ENCODE measurements around the gene UNKL.

The UNKL gene

DNA sequence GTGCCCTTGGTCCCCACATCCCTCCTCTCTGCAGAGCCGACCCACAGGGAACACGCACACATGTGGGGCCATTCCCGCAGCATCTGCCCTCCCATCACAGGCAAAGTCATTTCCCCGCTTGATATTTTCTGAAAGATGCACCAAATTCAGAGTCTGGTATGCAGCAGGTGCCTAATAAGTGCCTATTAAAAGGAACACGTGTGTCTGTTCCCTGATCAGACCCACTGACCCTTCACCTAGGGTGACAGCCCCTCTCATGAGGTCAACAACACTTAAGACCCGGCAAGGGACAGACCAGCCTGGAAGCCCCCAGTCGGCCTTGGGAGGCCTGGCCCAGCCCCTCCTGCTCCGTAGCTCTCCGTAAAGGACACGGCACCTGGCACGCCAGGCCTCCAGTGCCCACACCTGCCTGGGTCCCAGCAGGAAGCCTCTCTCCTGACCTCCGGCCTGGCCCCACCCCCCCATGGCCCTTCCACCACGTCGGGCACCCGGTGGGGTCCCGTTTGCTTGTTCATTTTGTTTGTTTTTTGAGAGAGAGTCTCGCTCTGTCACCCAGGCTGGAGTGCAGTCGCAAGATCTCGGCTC, 20.0 kb downstream of the UNKL start:
- no peak for DNase-seq (ENCODE audit: extremely low read depth, low read depth)
- no peak overlapping the region for H3K4me3 ChIP-seq (replicated peaks; ENCODE audit: low read depth, low read length)
- TF ChIP-seq, protein P1, sequence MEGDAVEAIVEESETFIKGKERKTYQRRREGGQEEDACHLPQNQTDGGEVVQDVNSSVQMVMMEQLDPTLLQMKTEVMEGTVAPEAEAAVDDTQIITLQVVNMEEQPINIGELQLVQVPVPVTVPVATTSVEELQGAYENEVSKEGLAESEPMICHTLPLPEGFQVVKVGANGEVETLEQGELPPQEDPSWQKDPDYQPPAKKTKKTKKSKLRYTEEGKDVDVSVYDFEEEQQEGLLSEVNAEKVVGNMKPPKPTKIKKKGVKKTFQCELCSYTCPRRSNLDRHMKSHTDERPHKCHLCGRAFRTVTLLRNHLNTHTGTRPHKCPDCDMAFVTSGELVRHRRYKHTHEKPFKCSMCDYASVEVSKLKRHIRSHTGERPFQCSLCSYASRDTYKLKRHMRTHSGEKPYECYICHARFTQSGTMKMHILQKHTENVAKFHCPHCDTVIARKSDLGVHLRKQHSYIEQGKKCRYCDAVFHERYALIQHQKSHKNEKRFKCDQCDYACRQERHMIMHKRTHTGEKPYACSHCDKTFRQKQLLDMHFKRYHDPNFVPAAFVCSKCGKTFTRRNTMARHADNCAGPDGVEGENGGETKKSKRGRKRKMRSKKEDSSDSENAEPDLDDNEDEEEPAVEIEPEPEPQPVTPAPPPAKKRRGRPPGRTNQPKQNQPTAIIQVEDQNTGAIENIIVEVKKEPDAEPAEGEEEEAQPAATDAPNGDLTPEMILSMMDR (IDR thresholded peaks at IDR 0.05; ENCODE audit: low read depth, low read length, missing control alignments), result no peak

DNA sequence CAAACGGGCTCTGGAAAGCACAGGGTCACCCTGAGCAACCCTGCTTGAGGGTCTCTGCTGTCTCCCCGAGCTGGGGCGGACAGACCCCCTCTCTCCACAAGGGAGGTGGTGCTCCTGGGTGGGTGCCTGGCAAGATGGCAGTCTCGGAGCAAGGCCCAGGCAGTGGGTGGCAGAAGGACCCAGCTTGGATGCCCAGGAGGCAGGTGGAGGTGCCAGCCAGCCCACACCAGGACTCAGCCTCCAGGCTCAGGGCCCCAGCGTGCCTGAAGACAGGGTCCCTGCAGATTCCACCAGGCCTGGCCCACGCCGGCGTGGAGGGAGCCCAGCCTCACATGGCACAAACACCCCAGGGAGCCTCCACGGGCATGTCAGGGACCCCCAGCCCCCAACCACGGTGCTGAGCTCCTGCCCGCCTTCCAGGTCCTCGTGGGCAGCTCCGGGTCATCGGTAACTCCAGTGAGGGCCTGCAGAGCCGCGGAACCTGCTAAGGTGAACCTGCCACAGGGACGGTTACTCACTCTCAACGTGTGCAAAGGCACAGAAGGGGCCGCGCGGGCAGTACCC, 20.8 kb downstream of the UNKL start:
- TF ChIP-seq, protein P1 (IDR thresholded peaks at IDR 0.05; ENCODE audit: low read depth, low read length, missing control alignments), result no peak
- DNase-seq (ENCODE audit: extremely low read depth, low read depth), result no peak
- no peak overlapping the region for H3K4me3 ChIP-seq (replicated peaks; ENCODE audit: low read depth, low read length)

DNA sequence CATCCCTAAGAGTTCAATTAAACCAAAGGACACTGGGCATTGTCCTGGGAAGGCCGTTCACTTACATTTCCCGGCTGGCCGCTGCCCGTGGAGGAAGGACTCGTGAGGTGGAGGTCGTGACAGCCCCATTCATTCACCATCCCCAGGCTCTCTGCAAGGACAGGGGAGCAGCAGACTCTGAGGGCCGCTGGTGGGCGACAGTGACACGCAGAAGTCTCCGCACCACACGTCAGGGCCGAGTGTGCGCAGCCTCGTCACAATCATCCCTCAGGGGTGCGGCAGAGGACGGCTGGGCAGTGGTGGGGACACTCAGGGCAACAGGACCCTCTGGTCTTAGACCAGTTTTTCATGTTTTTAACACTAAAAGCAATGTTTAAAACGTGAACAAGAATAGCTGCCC, 21.7 kb downstream of the UNKL start:
- TF ChIP-seq, protein P1 (IDR thresholded peaks at IDR 0.05; ENCODE audit: low read depth, low read length, missing control alignments), result no peak
- DNase-seq (ENCODE audit: extremely low read depth, low read depth), result no peak
- H3K4me3 ChIP-seq (replicated peaks; ENCODE audit: low read depth, low read length), result no peak overlapping the region

DNA sequence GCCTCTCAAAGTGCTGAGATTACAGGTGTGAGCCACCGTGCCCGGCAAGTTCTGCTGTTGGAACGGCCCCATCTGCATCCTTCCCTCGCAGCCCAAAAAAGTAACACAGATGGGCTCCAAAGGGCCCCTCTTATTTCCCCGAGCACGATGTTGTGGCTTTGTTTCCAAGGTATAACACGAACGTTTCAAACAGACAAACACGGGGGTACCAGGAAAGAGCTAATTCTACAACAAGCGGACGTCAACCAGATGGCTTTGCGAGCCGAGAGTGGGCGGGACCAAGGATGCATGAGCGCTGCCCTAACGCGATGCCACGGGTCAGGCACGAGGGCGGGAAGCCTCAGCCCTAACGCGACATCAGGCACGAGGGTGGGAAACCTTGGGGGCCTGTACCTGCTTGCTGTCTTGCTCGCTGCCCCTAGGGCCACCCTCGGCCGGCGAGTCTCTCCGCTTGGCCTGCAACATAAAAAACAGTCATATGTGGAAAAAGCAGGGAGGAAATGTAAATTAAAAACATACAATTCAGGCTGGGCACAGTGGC, 24.2 kb downstream of the UNKL start:
- no peak for DNase-seq (ENCODE audit: extremely low read depth, low read depth)
- H3K4me3 ChIP-seq (replicated peaks; ENCODE audit: low read depth, low read length), result no peak overlapping the region
- TF ChIP-seq, protein P1 (IDR thresholded peaks at IDR 0.05; ENCODE audit: low read depth, low read length, missing control alignments), result no peak

DNA sequence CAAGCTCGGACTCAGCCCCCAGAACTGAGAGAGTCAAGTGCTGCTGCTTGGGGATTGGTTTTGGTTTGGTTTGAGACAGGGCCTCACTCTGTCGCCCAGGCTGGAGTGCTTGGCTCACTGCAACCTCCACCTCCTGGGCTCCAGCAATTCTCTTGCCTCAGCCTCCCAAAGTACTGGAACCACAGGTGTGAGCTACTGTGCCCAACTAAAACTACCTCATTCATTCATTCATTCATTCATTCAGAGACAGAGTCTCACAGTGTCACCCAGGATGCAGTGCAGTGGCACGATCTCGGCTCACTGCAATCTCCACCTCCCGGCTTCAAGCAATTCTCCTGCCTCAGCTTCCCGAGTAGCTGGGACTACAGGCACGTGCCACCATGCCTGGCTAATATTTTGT, 24.7 kb downstream of the UNKL start:
- H3K4me3 ChIP-seq (replicated peaks; ENCODE audit: low read depth, low read length), result no peak overlapping the region
- DNase-seq (ENCODE audit: extremely low read depth, low read depth), result no peak
- TF ChIP-seq, protein P1 (IDR thresholded peaks at IDR 0.05; ENCODE audit: low read depth, low read length, missing control alignments), result no peak

DNA sequence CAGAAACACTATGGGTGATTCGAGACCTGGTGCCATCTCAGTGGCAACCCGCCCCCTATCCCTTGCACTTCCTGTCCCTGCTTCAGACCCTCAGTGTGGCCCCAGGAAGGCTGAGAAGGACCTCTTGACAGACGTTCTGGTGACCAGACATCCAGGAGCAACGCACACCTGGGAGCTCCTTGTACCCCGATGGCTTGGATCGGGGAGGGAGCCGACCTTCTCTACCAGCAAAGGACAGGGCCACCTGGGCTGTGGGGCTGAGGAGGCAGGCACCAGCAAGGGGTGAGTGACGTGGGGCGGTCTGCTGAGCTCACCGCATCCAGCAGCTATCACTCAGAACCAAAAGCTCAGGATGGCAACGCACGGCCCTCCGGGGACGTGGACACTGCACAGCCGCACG, 27.2 kb downstream of the UNKL start:
- TF ChIP-seq, protein P1 (IDR thresholded peaks at IDR 0.05; ENCODE audit: low read depth, low read length, missing control alignments), result no peak
- no peak for DNase-seq (ENCODE audit: extremely low read depth, low read depth)
- H3K4me3 ChIP-seq (replicated peaks; ENCODE audit: low read depth, low read length), result no peak overlapping the region

Data from HFF-Myc (cell line).